Spinal cord (tissue), 10 donors: ENCODE measurements around the gene ADCYAP1R1. TPM values are rescaled to one million over a fixed set of nuclear protein-coding genes. Genes with fewer than 3 reads are reported as not detected.
A peak's percentile ranks its signal among the peaks of the same experiment; 100 is the strongest.

Experiments
- DNase-seq, 6 donors: peaks; one replicate each; pipeline versions ENCODE4 v3.0.0 to v3.0.0-alpha.2; 2013 to 2015; ENCODE audit warnings: low spot score in 6 of 6, low read depth in 4 of 6
- H3K27ac ChIP-seq: one replicate; pipeline ENCODE4 v1.5.1; 2013; ENCODE audit warnings: low read depth, low read length, control low read depth
- H3K27me3 ChIP-seq: one replicate; pipeline ENCODE4 v1.6.1; 2013; ENCODE audit warnings: low read length; ENCODE audit not compliant: control insufficient read depth, insufficient read depth
- H3K36me3 ChIP-seq: one replicate; pipeline ENCODE4 v1.6.1; 2013; ENCODE audit warnings: low read length; ENCODE audit not compliant: control insufficient read depth, insufficient read depth
- H3K4me1 ChIP-seq: one replicate; pipeline ENCODE4 v1.6.1; 2013; ENCODE audit warnings: low read length; ENCODE audit not compliant: control insufficient read depth, insufficient read depth
- H3K4me3 ChIP-seq: one replicate; pipeline ENCODE4 v1.5.1; 2013; ENCODE audit warnings: low read depth, low read length, control low read depth
- H3K9me3 ChIP-seq: one replicate; pipeline ENCODE4 v1.6.1; 2013; ENCODE audit warnings: low read length; ENCODE audit not compliant: control insufficient read depth, insufficient read depth
- WGBS: methylation state at CpG from one replicate; pipeline ENCODE4 v1.1.5; 2013; ENCODE audit warnings: missing lambda C conversion rate; ENCODE audit not compliant: insufficient coverage; 5-methylcytosine and 5-hydroxymethylcytosine counted together
- polyA plus RNA-seq, 2 donors: library from polyadenylated mRNA; unstranded; fragments of 120-200 nt; gene quantifications; one replicate each; pipeline ENCODE4 v1.2.1, GENCODE V29; 2013; ENCODE audit not compliant: insufficient read length in 2 of 2
- total RNA-seq, 2 donors: library from RNA; depleted of rRNA in 1 of 2; stranded (reverse); fragments of 120-200 nt in 1 of 2; fragments of >200 nt in 1 of 2; gene quantifications; one replicate each; pipeline versions ENCODE4 v1.2.3 to v1.2.4, GENCODE V29; 2013 to 2014
- donor health status: healthy.

ADCYAP1R1 gene
- total and polyA plus RNA-seq, 4 donors = 68.2 to 253 (median 138) TPM

GRCh38 chr7:31062746-31063435, 10.8 kb downstream of the ADCYAP1R1 start:
- DNase-seq = peak in 2 of 6 donors; percentile 33 to 49
- Histone ChIP-seq H3K4me3 (no peak overlapping the region), H3K27ac (no peak overlapping the region), H3K36me3 (peaks cover 72% of the 10 kb centered on the region), H3K27me3 (no peaks in the 10 kb centered on the region), H3K4me1 (peaks cover 72% of the 10 kb centered on the region), H3K9me3 (no peaks in the 10 kb centered on the region)
- WGBS = 40% methylated on average over 7 of the region's 8 CpGs

- H3K36me3 ChIP-seq = peaks cover 81% of the 10 kb centered on the region
- H3K4me3 ChIP-seq = no peak overlapping the region
- 71% methylated on average over 4 of the region's 6 CpGs for WGBS
- H3K27me3 ChIP-seq = no peaks in the 10 kb centered on the region
- H3K27ac ChIP-seq = no peak overlapping the region
- H3K4me1 ChIP-seq = peaks cover 70% of the 10 kb centered on the region
- DNase-seq = no peak
- no peaks in the 10 kb centered on the region for H3K9me3 ChIP-seq
These were observed 13.0 kb downstream of the ADCYAP1R1 start for GRCh38 chr7:31065021-31065593.

- Histone ChIP-seq H3K4me1 (peaks cover 73% of the 10 kb centered on the region), H3K27me3 (no peaks in the 10 kb centered on the region), H3K9me3 (no peaks in the 10 kb centered on the region), H3K36me3 (peaks cover 83% of the 10 kb centered on the region), H3K27ac (no peak overlapping the region), H3K4me3 (no peak overlapping the region)
- WGBS = 95% methylated on average over 7 of the region's 7 CpGs
- no peak for DNase-seq
These were observed 13.7 kb downstream of the ADCYAP1R1 start for GRCh38 chr7:31065840-31066239.

- DNase-seq = no peak
- Histone ChIP-seq H3K27me3 (no peaks in the 10 kb centered on the region), H3K9me3 (no peaks in the 10 kb centered on the region), H3K36me3 (peaks cover 78% of the 10 kb centered on the region), H3K4me3 (no peak overlapping the region), H3K27ac (no peak overlapping the region), H3K4me1 (peaks cover 71% of the 10 kb centered on the region)
- WGBS = 57% methylated on average over 3 of the region's 4 CpGs
These were observed 14.5 kb downstream of the ADCYAP1R1 start for GRCh38 chr7:31066516-31067130.

GRCh38 chr7:31067491-31067890, 15.4 kb downstream of the ADCYAP1R1 start:
- Histone ChIP-seq H3K27ac (no peak overlapping the region), H3K27me3 (no peaks in the 10 kb centered on the region), H3K4me1 (peaks cover 67% of the 10 kb centered on the region), H3K9me3 (no peaks in the 10 kb centered on the region), H3K4me3 (no peak overlapping the region), H3K36me3 (peaks cover 80% of the 10 kb centered on the region)
- WGBS = 82% methylated on average over 2 of the region's 3 CpGs
- DNase-seq = no peak

DNA sequence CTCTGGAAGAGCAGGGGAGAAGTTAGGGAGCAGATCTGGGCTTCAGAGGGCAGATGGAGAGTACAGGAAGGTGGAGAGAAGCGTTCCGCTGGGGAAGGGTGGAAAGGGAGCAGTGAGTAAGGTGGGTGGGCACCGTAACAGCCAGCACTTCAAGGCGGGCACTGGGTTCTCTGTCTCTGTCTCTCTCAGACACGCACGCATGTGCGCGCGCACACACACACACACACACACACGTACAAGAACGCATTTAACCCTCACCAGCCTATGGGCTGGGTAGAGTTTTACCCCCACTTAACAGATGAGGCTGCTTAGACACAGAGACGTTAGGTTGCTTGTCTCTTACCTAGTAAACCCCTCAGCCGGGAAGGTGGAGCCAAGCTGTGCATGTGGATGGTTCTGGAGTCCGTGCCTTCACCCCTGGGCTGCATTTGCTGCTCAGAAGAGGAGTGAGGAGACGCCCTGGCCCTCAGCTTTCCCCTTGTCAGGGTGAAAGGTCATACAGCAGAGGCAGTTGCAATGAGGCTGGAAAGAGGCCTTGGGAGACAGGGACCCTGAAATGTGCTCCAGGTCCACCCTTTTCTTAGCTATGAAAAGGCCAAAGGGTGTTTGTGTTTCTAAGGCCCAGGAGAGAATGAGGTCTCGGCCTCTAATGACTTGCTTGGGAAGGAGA, 16.0 kb downstream of the ADCYAP1R1 start:
- Histone ChIP-seq H3K27ac (no peak overlapping the region), H3K4me1 (peaks cover 64% of the 10 kb centered on the region), H3K9me3 (no peaks in the 10 kb centered on the region), H3K27me3 (no peaks in the 10 kb centered on the region), H3K36me3 (peaks cover 83% of the 10 kb centered on the region), H3K4me3 (no peak overlapping the region)
- 79% methylated on average over 7 of the region's 16 CpGs for WGBS
- no peak for DNase-seq

DNA sequence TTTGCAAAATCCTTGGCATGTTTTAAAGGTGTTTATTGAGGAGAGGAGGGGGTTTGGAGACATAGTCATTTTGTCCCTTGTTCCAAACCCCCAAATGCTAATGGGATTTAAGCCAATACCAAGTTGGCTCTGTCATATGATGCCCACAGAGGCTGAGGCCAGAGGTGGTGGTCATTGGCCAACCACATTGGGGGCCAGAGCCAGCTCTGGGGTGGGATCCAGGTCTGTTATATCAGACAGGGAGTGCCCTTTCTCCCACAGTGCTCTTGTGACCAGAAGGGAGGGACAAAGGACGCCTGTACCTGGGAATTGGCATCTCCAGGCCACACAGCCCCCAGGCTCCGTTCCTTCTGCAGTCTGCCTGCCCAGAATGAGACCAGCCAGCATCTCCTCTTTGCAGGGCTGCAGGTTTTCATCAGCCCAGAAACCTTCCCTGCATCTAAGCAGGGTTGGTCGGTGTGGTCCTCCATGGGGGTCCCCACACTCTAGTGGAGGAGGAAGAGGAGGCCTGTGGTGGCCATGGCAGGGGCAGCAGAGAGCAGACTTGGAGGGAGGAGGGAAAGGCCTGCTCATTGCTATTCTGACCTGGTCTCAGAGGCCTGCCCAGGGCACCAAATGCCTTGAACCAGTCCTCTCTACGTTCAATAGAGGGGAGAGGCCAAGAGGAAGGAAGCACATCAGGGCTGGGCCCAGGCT, 17.9 kb downstream of the ADCYAP1R1 start:
- Histone ChIP-seq H3K4me3 (no peak overlapping the region), H3K4me1 (peaks cover 68% of the 10 kb centered on the region), H3K27me3 (no peaks in the 10 kb centered on the region), H3K27ac (no peak overlapping the region), H3K9me3 (no peaks in the 10 kb centered on the region), H3K36me3 (peaks cover 83% of the 10 kb centered on the region)
- DNase-seq = peak in 1 of 6 donors; percentile 53
- 67% methylated on average over 3 of the region's 4 CpGs for WGBS

- 46% methylated on average over 4 of the region's 8 CpGs for WGBS
- peak in 1 of 6 donors; percentile 29 for DNase-seq
- no peaks in the 10 kb centered on the region for H3K9me3 ChIP-seq
- H3K27ac ChIP-seq = no peak overlapping the region
- H3K4me1 ChIP-seq = peaks cover 68% of the 10 kb centered on the region
- H3K36me3 ChIP-seq = peaks cover 83% of the 10 kb centered on the region
- H3K4me3 ChIP-seq = no peak overlapping the region
- H3K27me3 ChIP-seq = no peaks in the 10 kb centered on the region
These were observed 19.0 kb downstream of the ADCYAP1R1 start for GRCh38 chr7:31070991-31071644.

DNA sequence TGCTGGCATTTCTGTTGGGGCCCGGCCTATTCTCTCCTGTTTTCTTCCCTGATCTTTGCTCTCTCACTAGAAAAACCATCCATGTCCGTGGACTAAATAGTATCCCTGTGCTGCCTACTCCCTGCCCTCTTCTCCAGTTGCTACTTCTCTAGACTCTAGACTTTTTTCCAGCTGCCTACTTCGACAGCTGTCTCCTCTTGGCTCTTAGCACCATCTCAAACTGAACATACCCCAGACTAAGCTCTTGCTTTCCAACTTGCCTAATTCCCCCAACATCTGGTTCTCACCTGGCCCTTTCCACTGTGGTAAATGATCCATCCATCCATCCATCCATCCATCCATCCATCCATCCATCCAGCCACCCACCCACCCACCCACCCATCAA, 19.5 kb downstream of the ADCYAP1R1 start:
- Histone ChIP-seq H3K4me1 (peaks cover 70% of the 10 kb centered on the region), H3K27ac (no peak overlapping the region), H3K27me3 (no peaks in the 10 kb centered on the region), H3K9me3 (no peaks in the 10 kb centered on the region), H3K4me3 (no peak overlapping the region), H3K36me3 (peaks cover 83% of the 10 kb centered on the region)
- no peak for DNase-seq
- WGBS = 37% methylated on average over 3 of the region's 3 CpGs
